Tibial artery (tissue), 4 donors: ENCODE measurements around the gene UBE2H.
A peak's percentile ranks its signal among the peaks of the same experiment; 100 is the strongest.

Experiments used
- DNase-seq, 2 donors: peaks; one replicate each; pipeline ENCODE4 v3.0.0-alpha.2; 2019
- H3K27ac ChIP-seq, 2 donors: fragments of 200-600 bp; sonication (generic) in 1 of 2; 1 replicate in 1 of 2; 2 replicates in 1 of 2; pipeline ENCODE4 v1.5.1; 2018 to 2019; ENCODE audit warnings: mild to moderate bottlenecking in 1 of 2
- H3K27me3 ChIP-seq, 2 donors: fragments of 200-600 bp; sonication (generic) in 1 of 2; one replicate each; pipeline versions ENCODE4 v1.5.1 to v1.6.0; 2016 to 2019
- H3K36me3 ChIP-seq, 3 donors: fragments of 200-600 bp; sonication (generic) in 2 of 3; one replicate each; pipeline ENCODE4 v1.5.1; 2016 to 2019; ENCODE audit warnings: mild to moderate bottlenecking in 2 of 3
- H3K4me1 ChIP-seq, 4 donors: fragments of 200-600 bp; sonication (generic) in 2 of 4; 1 replicate in 3 of 4; 2 replicates in 1 of 4; pipeline ENCODE4 v1.5.1; 2016 to 2019
- H3K4me3 ChIP-seq, 2 donors: fragments of 200-600 bp; sonication (generic) in 1 of 2; 1 replicate in 1 of 2; 2 replicates in 1 of 2; pipeline ENCODE4 v1.5.1; 2018 to 2019; ENCODE audit warnings: mild to moderate bottlenecking in 2 of 2
- H3K9me3 ChIP-seq, 3 donors: fragments of 200-600 bp; sonication (generic) in 1 of 3; one replicate each; pipeline ENCODE4 v1.5.1; 2016 to 2019
- CTCF ChIP-seq, 2 experiments: fragments of 200-600 bp in 1 of 2; fragments of 450-650 bp in 1 of 2; IDR thresholded peaks; one replicate each; pipeline ENCODE4 v1.5.1; 2017 to 2019; ENCODE audit warnings: antibody characterized with exemption in 2 of 2, mild to moderate bottlenecking in 1 of 2, moderate library complexity in 1 of 2
- intact Hi-C: fragments of 100-400 bp; cut with DNase I; formaldehyde crosslinking; loops from one replicate; pipeline ENCODE4 v1.15.0; 2023; ENCODE audit warnings: low total_unique reads

UBE2H gene

GRCh38 chr7:129925416-129926002 is 27.3 kb downstream of the UBE2H start:
- no peak for TF ChIP-seq CTCF (IDR thresholded peaks at IDR 0.05)
- DNase-seq, result no peak
- H3K36me3 ChIP-seq, result peaks cover 5 to 6% (median 5%) of the 10 kb centered on the region in 3 donors
- no peaks in the 10 kb centered on the region for H3K27me3 ChIP-seq
- H3K27ac ChIP-seq, result peak overlapping the region; percentile 5 to 29
- H3K4me1 ChIP-seq, result peaks cover 0 to 61% (median 22%) of the 10 kb centered on the region in 4 donors
- intact Hi-C loops, result loop anchor here (10.0 kb wide), 1 partner anchor 51 kb away; no protein-coding TSS in a partner anchor
- no peaks in the 10 kb centered on the region for H3K9me3 ChIP-seq
- no peak overlapping the region for H3K4me3 ChIP-seq

GRCh38 chr7:129924602-129925001 is 28.2 kb downstream of the UBE2H start:
- Histone ChIP-seq H3K9me3 (no peaks in the 10 kb centered on the region), H3K4me3 (no peak overlapping the region), H3K4me1 (peaks cover 0 to 61% (median 22%) of the 10 kb centered on the region in 4 donors), H3K27ac (peak overlapping the region; percentile 5 to 29), H3K36me3 (peaks cover 5 to 6% (median 5%) of the 10 kb centered on the region in 3 donors), H3K27me3 (no peaks in the 10 kb centered on the region)
- no peak for DNase-seq
- intact Hi-C loops, result loop anchor here (10.0 kb wide), 1 partner anchor 50 kb away; no protein-coding TSS in a partner anchor
- TF ChIP-seq CTCF (IDR thresholded peaks at IDR 0.05), result no peak

GRCh38 chr7:129923709-129924108 is 29.1 kb downstream of the UBE2H start:
- intact Hi-C loops, result loop anchor here (10.0 kb wide), 1 partner anchor 49 kb away; no protein-coding TSS in a partner anchor
- no peaks in the 10 kb centered on the region for H3K9me3 ChIP-seq
- H3K4me3 ChIP-seq, result no peak overlapping the region
- peak overlapping the region; percentile 6 to 11 for H3K27ac ChIP-seq
- peaks cover 0 to 68% (median 23%) of the 10 kb centered on the region in 4 donors for H3K4me1 ChIP-seq
- DNase-seq, result no peak
- H3K36me3 ChIP-seq, result peaks cover under 1 to 6% (median 3%) of the 10 kb centered on the region in 3 donors
- H3K27me3 ChIP-seq, result no peaks in the 10 kb centered on the region
- TF ChIP-seq CTCF (IDR thresholded peaks at IDR 0.05), result no peak

- H3K27ac ChIP-seq, result no peak overlapping the region
- no peak for TF ChIP-seq CTCF (IDR thresholded peaks at IDR 0.05)
- intact Hi-C loops, result no loop called here
- peaks cover 0 to 85% (median 39%) of the 10 kb centered on the region in 4 donors for H3K4me1 ChIP-seq
- H3K9me3 ChIP-seq, result no peaks in the 10 kb centered on the region
- H3K36me3 ChIP-seq, result no peaks in the 10 kb centered on the region
- H3K4me3 ChIP-seq, result no peak overlapping the region
- H3K27me3 ChIP-seq, result no peaks in the 10 kb centered on the region
- DNase-seq, result no peak
These were observed 33.3 kb downstream of the UBE2H start for GRCh38 chr7:129919492-129919891.

- no peak for TF ChIP-seq CTCF (IDR thresholded peaks at IDR 0.05)
- Histone ChIP-seq H3K36me3 (no peaks in the 10 kb centered on the region), H3K27me3 (no peaks in the 10 kb centered on the region), H3K4me3 (no peak overlapping the region), H3K27ac (no peak overlapping the region), H3K9me3 (no peaks in the 10 kb centered on the region), H3K4me1 (peaks cover 0 to 85% (median 41%) of the 10 kb centered on the region in 4 donors)
- intact Hi-C loops, result no loop called here
- no peak for DNase-seq
These were observed 33.8 kb downstream of the UBE2H start for GRCh38 chr7:129918922-129919321.
